Activated CD8-positive, alpha-beta memory T cell treated with anti-CD3 and anti-CD28 coated beads for 4 hours (primary cell): ENCODE measurements around the gene SLC16A3.
"Not testable (repeated sequence)": the region's sequence is repeated elsewhere in the genome, so short reads cannot be mapped to it uniquely, and the experiment has no call there.

Experiments used
- DNase-seq, 2 donors: peaks; one replicate each; pipeline ENCODE4 v3.0.0-alpha.2; 2020; ENCODE audit warnings: low read depth in 2 of 2

Gene SLC16A3

GRCh38 chr17:82247182-82247823 lies 18.5 kb downstream of the SLC16A3 start:
- no peak for DNase-seq

- no peak for DNase-seq
Measured at GRCh38 chr17:82247856-82248671, 19.2 kb downstream of the SLC16A3 start.

GRCh38 chr17:82248815-82249674 lies 20.2 kb downstream of the SLC16A3 start:
- DNase-seq: no peak

- DNase-seq: no peak
Measured at GRCh38 chr17:82249896-82250581, 21.2 kb downstream of the SLC16A3 start.

GRCh38 chr17:82250868-82251500 lies 22.1 kb downstream of the SLC16A3 start:
- DNase-seq: no peak

GRCh38 chr17:82252511-82253178 lies 23.8 kb downstream of the SLC16A3 start:
- no peak for DNase-seq

- no peak for DNase-seq
Measured at GRCh38 chr17:82253179-82253544, 24.3 kb downstream of the SLC16A3 start.

GRCh38 chr17:82254096-82254495 lies 25.3 kb downstream of the SLC16A3 start:
- DNase-seq: not testable (repeated sequence)

GRCh38 chr17:82254746-82255145 lies 25.9 kb downstream of the SLC16A3 start:
- DNase-seq: not testable (repeated sequence)

- DNase-seq: no peak
Measured at GRCh38 chr17:82255402-82255972, 26.6 kb downstream of the SLC16A3 start.

- no peak for DNase-seq
Measured at GRCh38 chr17:82256242-82256885, 27.5 kb downstream of the SLC16A3 start.

- peak; percentile 41 to 62 for DNase-seq
Measured at GRCh38 chr17:82257473-82257872, 28.6 kb downstream of the SLC16A3 start.

- DNase-seq: no peak
Measured at GRCh38 chr17:82258555-82258954, 29.7 kb downstream of the SLC16A3 start.

- not testable (repeated sequence) for DNase-seq
Measured at GRCh38 chr17:82259972-82260961, 31.4 kb downstream of the SLC16A3 start.

GRCh38 chr17:82262344-82262743 lies 33.5 kb downstream of the SLC16A3 start:
- DNase-seq: no peak

- no peak for DNase-seq
Measured at GRCh38 chr17:82263641-82264040, 34.8 kb downstream of the SLC16A3 start.

- no peak for DNase-seq
Measured at GRCh38 chr17:82266142-82266541, 37.3 kb downstream of the SLC16A3 start.

- peak in 1 of 2 donors; percentile 19 for DNase-seq
Measured at GRCh38 chr17:82267575-82268379, 38.9 kb downstream of the SLC16A3 start.
